K562 (cell line): ENCODE data around the gene NUDT21. TPM values are rescaled to one million over a fixed set of nuclear protein-coding genes. Genes with fewer than 3 reads are reported as not detected.
A peak's percentile ranks its signal among the peaks of the same experiment; 100 is the strongest.

Experiments used
- ARHGAP35 ChIP-seq: fragments of 450-650 bp; IDR thresholded peaks from 2 replicates; pipeline ENCODE4 v1.6.1; 2018; ENCODE audit not compliant: partially characterized antibody
- CBFA2T3 ChIP-seq: fragments of 450-650 bp; IDR thresholded peaks from 2 replicates; pipeline ENCODE4 v1.6.1; 2017
- CHD1 ChIP-seq: fragments of 200-600 bp; sonication (generic); IDR thresholded peaks from one replicate; pipeline ENCODE4 v1.6.1; 2012; ENCODE audit warnings: mild to moderate bottlenecking, moderate library complexity, low read length, inconsistent platforms
- FOXK2 ChIP-seq, 2 experiments: fragments of 450-650 bp; IDR thresholded peaks in 1 of 2; conservative IDR thresholded peaks in 1 of 2; 2 replicates each; pipeline ENCODE4 v1.6.1; 2016; ENCODE audit warnings: low read depth in 2 of 2, mild to moderate bottlenecking in 1 of 2
- FUS ChIP-seq: fragments of 200-400 bp; formaldehyde crosslinking; optimal IDR thresholded peaks from 2 replicates; pipeline ENCODE3; 2017; ENCODE audit warnings: low read depth, low read length
- NCOR1 ChIP-seq: fragments of 450-650 bp; IDR thresholded peaks from 2 replicates; pipeline ENCODE4 v1.6.1; 2016; ENCODE audit warnings: mild to moderate bottlenecking, moderate library complexity
- PCBP2 ChIP-seq: fragments of 200-400 bp; formaldehyde crosslinking; IDR thresholded peaks from 2 replicates; pipeline ENCODE4 v1.6.1; 2018; ENCODE audit warnings: low read length, low read depth, mild to moderate bottlenecking, moderate library complexity; ENCODE audit not compliant: poor library complexity, severe bottlenecking
- PHF8 ChIP-seq: fragments of 200-600 bp; sonication (generic); IDR thresholded peaks from 2 replicates; pipeline ENCODE4 v1.6.1; 2012; ENCODE audit warnings: mixed run types, mild to moderate bottlenecking, inconsistent platforms, low read length, moderate library complexity, borderline replicate concordance
- RBBP5 ChIP-seq: fragments of 200-600 bp; sonication (generic); IDR thresholded peaks from 2 replicates; pipeline ENCODE4 v1.6.1; 2012; ENCODE audit warnings: borderline replicate concordance, mild to moderate bottlenecking, low read length, control low read depth, inconsistent platforms; ENCODE audit not compliant: insufficient read depth, poor library complexity, severe bottlenecking
- RBM17 ChIP-seq: fragments of 200-400 bp; formaldehyde crosslinking; IDR thresholded peaks from 2 replicates; pipeline ENCODE4 v1.6.1; 2017; ENCODE audit warnings: low read depth, mild to moderate bottlenecking, low read length, borderline replicate concordance
- RCOR1 ChIP-seq, 2 experiments: IDR thresholded peaks; 2 replicates each; pipeline ENCODE4 v1.6.1; 2012; ENCODE audit warnings: low read depth in 2 of 2, low read length in 2 of 2, borderline replicate concordance in 1 of 2, improper control_type of control experiment in 1 of 2
- ZEB2 ChIP-seq: fragments of 450-650 bp; IDR thresholded peaks from 2 replicates; pipeline ENCODE4 v1.6.1; 2016
- ZNF140 ChIP-seq: fragments of 250-450 bp; sonication (Bioruptor Pico); IDR thresholded peaks from 2 replicates; pipeline ENCODE4 v1.8.0; 2021; ENCODE audit warnings: moderate library complexity, mild to moderate bottlenecking, inconsistent platforms
- ZNF696 ChIP-seq: fragments of 250-450 bp; sonication (Bioruptor Pico); conservative IDR thresholded peaks from 2 replicates; pipeline ENCODE4 v1.4.0; 2020; ENCODE audit warnings: mild to moderate bottlenecking, moderate library complexity
- ZNF76 ChIP-seq: fragments of 250-450 bp; sonication (Bioruptor Pico); IDR thresholded peaks from 2 replicates; pipeline ENCODE4 v1.4.0; 2020; ENCODE audit warnings: mild to moderate bottlenecking, moderate library complexity, borderline replicate concordance
- polyA plus RNA-seq, 8 experiments: library from polyadenylated mRNA; depleted of rRNA in 4 of 8; stranded (reverse) in 5 of 8; unstranded in 3 of 8; fragments of >200 nt; fragmentation: Nextera tagmentation in 2 of 8; fragmentation: Illumina TruSeq in 1 of 8; extraction: Ambion mirVana in 2 of 8; extraction: Trizol in 1 of 8; gene quantifications; 2 replicates each; pipeline versions ENCODE4 v1.2.1 to v1.2.3, GENCODE V29; 2011 to 2014; ENCODE audit warnings: inconsistent platforms in 1 of 8, missing spikeins in 1 of 8
- total RNA-seq, 7 experiments: library from RNA; depleted of rRNA in 6 of 7; stranded (reverse); fragments of >200 nt in 6 of 7; fragmentation: Illumina TruSeq in 2 of 7; extraction: Trizol in 2 of 7; gene quantifications; 2 replicates each; pipeline versions ENCODE4 v1.2.1 to v1.2.3, GENCODE V29; 2011 to 2021; ENCODE audit warnings: low replicate concordance in 1 of 7
- TF ChIP-seq, protein P1 (sequence below), 3 experiments: fragments of 200-800 bp in 1 of 3; fragments of 250-450 bp in 1 of 3; fragments of 450-650 bp in 1 of 3; sonication (Bioruptor Pico) in 1 of 3; sonication (Bioruptor generic) in 1 of 3; formaldehyde crosslinking in 1 of 3; IDR thresholded peaks; 2 replicates each; pipeline versions ENCODE4 v1.6.1 to v1.8.0; 2016 to 2022; ENCODE audit warnings: mild to moderate bottlenecking in 2 of 3, missing genetic modification characterization in 2 of 3, missing compliant biosample characterization in 1 of 3, moderate library complexity in 1 of 3
- TF ChIP-seq, protein P2 (sequence below), 2 experiments: fragments of 450-650 bp in 1 of 2; sonication (generic) in 1 of 2; formaldehyde crosslinking; conservative IDR thresholded peaks; 2 replicates each; pipeline versions ENCODE4 v1.4.0 to v1.8.1; 2020 to 2022; ENCODE audit warnings: mild to moderate bottlenecking in 1 of 2, missing genetic modification reagents in 1 of 2
- TF ChIP-seq, protein P3 (sequence below): fragments of 450-650 bp; IDR thresholded peaks from 2 replicates; pipeline ENCODE4 v1.6.1; 2016
- TF ChIP-seq, protein P4 (sequence below), 3 experiments: IDR thresholded peaks in 2 of 3; conservative IDR thresholded peaks in 1 of 3; 2 replicates each; pipeline ENCODE4 v1.5.1; 2011 to 2012; ENCODE audit warnings: low read length in 3 of 3, mild to moderate bottlenecking in 3 of 3, control low read depth in 2 of 3, improper control_type of control experiment in 1 of 3, inconsistent platforms in 1 of 3, low read depth in 1 of 3, mixed read lengths in 1 of 3, moderate library complexity in 1 of 3; ENCODE audit not compliant: insufficient read depth in 2 of 3

Gene NUDT21
- total and polyA plus RNA-seq, 9 of the 15 experiments (the other 6 are each of a cell fraction or from before 2014, with no cell fraction given): 62.4 to 218 (median 121) TPM

GRCh38 chr16:56450986-56451752 lies at the start of gene NUDT21, which contains the start of gene OGFOD1 (continued):
- TF ChIP-seq, protein P1, sequence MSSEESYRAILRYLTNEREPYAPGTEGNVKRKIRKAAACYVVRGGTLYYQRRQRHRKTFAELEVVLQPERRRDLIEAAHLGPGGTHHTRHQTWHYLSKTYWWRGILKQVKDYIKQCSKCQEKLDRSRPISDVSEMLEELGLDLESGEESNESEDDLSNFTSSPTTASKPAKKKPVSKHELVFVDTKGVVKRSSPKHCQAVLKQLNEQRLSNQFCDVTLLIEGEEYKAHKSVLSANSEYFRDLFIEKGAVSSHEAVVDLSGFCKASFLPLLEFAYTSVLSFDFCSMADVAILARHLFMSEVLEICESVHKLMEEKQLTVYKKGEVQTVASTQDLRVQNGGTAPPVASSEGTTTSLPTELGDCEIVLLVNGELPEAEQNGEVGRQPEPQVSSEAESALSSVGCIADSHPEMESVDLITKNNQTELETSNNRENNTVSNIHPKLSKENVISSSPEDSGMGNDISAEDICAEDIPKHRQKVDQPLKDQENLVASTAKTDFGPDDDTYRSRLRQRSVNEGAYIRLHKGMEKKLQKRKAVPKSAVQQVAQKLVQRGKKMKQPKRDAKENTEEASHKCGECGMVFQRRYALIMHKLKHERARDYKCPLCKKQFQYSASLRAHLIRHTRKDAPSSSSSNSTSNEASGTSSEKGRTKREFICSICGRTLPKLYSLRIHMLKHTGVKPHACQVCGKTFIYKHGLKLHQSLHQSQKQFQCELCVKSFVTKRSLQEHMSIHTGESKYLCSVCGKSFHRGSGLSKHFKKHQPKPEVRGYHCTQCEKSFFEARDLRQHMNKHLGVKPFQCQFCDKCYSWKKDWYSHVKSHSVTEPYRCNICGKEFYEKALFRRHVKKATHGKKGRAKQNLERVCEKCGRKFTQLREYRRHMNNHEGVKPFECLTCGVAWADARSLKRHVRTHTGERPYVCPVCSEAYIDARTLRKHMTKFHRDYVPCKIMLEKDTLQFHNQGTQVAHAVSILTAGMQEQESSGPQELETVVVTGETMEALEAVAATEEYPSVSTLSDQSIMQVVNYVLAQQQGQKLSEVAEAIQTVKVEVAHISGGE (CRISPR knock-in tag; IDR thresholded peaks at IDR 0.05): peak in 1 of 3 experiments; percentile 76; a peak in 2 of 6 replicates
- TF ChIP-seq, protein P2, sequence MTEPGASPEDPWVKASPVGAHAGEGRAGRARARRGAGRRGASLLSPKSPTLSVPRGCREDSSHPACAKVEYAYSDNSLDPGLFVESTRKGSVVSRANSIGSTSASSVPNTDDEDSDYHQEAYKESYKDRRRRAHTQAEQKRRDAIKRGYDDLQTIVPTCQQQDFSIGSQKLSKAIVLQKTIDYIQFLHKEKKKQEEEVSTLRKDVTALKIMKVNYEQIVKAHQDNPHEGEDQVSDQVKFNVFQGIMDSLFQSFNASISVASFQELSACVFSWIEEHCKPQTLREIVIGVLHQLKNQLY (CRISPR knock-in tag; conservative IDR thresholded peaks at IDR 0.05): no peak
- no peak for TF ChIP-seq RBM17
- TF ChIP-seq RCOR1 (IDR thresholded peaks at IDR 0.05; ENCODE audit: borderline replicate concordance in 1 of 2, low read depth in 2 of 2, low read length in 2 of 2): 0 out of 4 replicates have a peak, but pooled peaks of 1 of the 2 experiments have one; percentile 16
- TF ChIP-seq PCBP2: no peak
- no peak for TF ChIP-seq ARHGAP35
- TF ChIP-seq, protein P3, sequence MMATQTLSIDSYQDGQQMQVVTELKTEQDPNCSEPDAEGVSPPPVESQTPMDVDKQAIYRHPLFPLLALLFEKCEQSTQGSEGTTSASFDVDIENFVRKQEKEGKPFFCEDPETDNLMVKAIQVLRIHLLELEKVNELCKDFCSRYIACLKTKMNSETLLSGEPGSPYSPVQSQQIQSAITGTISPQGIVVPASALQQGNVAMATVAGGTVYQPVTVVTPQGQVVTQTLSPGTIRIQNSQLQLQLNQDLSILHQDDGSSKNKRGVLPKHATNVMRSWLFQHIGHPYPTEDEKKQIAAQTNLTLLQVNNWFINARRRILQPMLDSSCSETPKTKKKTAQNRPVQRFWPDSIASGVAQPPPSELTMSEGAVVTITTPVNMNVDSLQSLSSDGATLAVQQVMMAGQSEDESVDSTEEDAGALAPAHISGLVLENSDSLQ: peak; percentile 88
- TF ChIP-seq FOXK2 (conservative IDR thresholded peaks at IDR 0.05 in 1 of 2, IDR thresholded peaks at IDR 0.05 in 1 of 2; ENCODE audit: low read depth in 2 of 2): peak; percentile 80 to 84; a peak in 3 of 4 replicates
- TF ChIP-seq ZNF696 (CRISPR knock-in tag): no peak
- TF ChIP-seq ZNF140 (CRISPR knock-in tag): no peak
- peak; percentile 74 for TF ChIP-seq CHD1
- no peak for TF ChIP-seq FUS
- no peak for TF ChIP-seq NCOR1
- TF ChIP-seq ZNF76 (CRISPR knock-in tag): 0 out of 2 replicates have a peak, but pooled peaks have one; percentile 56
- TF ChIP-seq CBFA2T3: no peak
- TF ChIP-seq, protein P4, sequence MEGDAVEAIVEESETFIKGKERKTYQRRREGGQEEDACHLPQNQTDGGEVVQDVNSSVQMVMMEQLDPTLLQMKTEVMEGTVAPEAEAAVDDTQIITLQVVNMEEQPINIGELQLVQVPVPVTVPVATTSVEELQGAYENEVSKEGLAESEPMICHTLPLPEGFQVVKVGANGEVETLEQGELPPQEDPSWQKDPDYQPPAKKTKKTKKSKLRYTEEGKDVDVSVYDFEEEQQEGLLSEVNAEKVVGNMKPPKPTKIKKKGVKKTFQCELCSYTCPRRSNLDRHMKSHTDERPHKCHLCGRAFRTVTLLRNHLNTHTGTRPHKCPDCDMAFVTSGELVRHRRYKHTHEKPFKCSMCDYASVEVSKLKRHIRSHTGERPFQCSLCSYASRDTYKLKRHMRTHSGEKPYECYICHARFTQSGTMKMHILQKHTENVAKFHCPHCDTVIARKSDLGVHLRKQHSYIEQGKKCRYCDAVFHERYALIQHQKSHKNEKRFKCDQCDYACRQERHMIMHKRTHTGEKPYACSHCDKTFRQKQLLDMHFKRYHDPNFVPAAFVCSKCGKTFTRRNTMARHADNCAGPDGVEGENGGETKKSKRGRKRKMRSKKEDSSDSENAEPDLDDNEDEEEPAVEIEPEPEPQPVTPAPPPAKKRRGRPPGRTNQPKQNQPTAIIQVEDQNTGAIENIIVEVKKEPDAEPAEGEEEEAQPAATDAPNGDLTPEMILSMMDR (IDR thresholded peaks at IDR 0.05 in 2 of 3, conservative IDR thresholded peaks at IDR 0.05 in 1 of 3; ENCODE audit: insufficient read depth in 2 of 3, low read depth in 1 of 3, low read length in 3 of 3): no peak
- TF ChIP-seq PHF8: peak; percentile 91; the same call in 1 of the 2 replicates
- TF ChIP-seq RBBP5: peak; percentile 90
- TF ChIP-seq ZEB2: no peak
